SIG-M5 treated with dmso at 0.1 percent for 504 hours (cell line): ENCODE results near the gene CGNL1.

Source experiments
- DNase-seq: peaks from one replicate; lab custom pipeline; 2025; ENCODE audit not compliant: unreplicated experiment; lab: John Stamatoyannopoulos, UW

CGNL1 gene

GRCh38 chr15:57592836-57593420 is 216.6 kb downstream of the CGNL1 start:
- no peak for DNase-seq

GRCh38 chr15:57594479-57594878 is 218.2 kb downstream of the CGNL1 start:
- DNase-seq, result no peak

- no peak for DNase-seq
Observed at GRCh38 chr15:57595011-57595866, 218.9 kb downstream of the CGNL1 start.

- DNase-seq, result no peak
Observed at GRCh38 chr15:57596301-57596855, 220.1 kb downstream of the CGNL1 start.

- DNase-seq, result no peak
Observed at GRCh38 chr15:57596978-57597377, 220.7 kb downstream of the CGNL1 start.

GRCh38 chr15:57597431-57597830 is 221.1 kb downstream of the CGNL1 start:
- DNase-seq, result no peak

- DNase-seq, result no peak
Observed at GRCh38 chr15:57598346-57598745, 222.0 kb downstream of the CGNL1 start.

- no peak for DNase-seq
Observed at GRCh38 chr15:57599296-57599810, 223.0 kb downstream of the CGNL1 start.

GRCh38 chr15:57600197-57600596 is 223.9 kb downstream of the CGNL1 start:
- no peak for DNase-seq
